Gastrocnemius medialis (tissue), 4 donors: ENCODE measurements around the gene RBMX. TPM values are rescaled to one million over a fixed set of nuclear protein-coding genes. Genes with fewer than 3 reads are reported as not detected.

ENCODE experiments used
- ATAC-seq, 2 donors: fragments of 150-250 bp; one replicate each; pipeline ENCODE4 v1.9.1; 2016
- DNase-seq, 2 donors: peaks; one replicate each; pipeline ENCODE4 v3.0.0-alpha.2; 2019
- H3K27ac ChIP-seq, 4 donors: fragments of 200-600 bp; sonication (generic); 1 replicate in 1 of 4; 2 replicates in 3 of 4; pipeline ENCODE4 v1.5.1; 2016 to 2018; ENCODE audit warnings: mild to moderate bottlenecking in 2 of 4, moderate library complexity in 1 of 4
- H3K27me3 ChIP-seq, 3 donors: fragments of 200-600 bp; sonication (generic) in 2 of 3; 1 replicate in 1 of 3; 2 replicates in 2 of 3; pipeline versions ENCODE4 v1.5.1 to v1.6.0; 2016 to 2019; ENCODE audit warnings: mild to moderate bottlenecking in 1 of 3, moderate library complexity in 1 of 3
- H3K36me3 ChIP-seq, 2 donors: fragments of 200-600 bp; sonication (generic) in 1 of 2; one replicate each; pipeline ENCODE4 v1.5.1; 2017 to 2018
- H3K4me1 ChIP-seq, 2 donors: fragments of 200-600 bp; sonication (generic) in 1 of 2; one replicate each; pipeline ENCODE4 v1.5.1; 2016 to 2017; ENCODE audit warnings: mild to moderate bottlenecking in 2 of 2
- H3K4me3 ChIP-seq, 4 donors: fragments of 200-600 bp; sonication (generic) in 3 of 4; 1 replicate in 1 of 4; 2 replicates in 3 of 4; pipeline ENCODE4 v1.5.1; 2016 to 2019; ENCODE audit warnings: mild to moderate bottlenecking in 2 of 4
- H3K9me3 ChIP-seq, 3 donors: fragments of 200-600 bp; sonication (generic) in 2 of 3; 1 replicate in 1 of 3; 2 replicates in 2 of 3; pipeline ENCODE4 v1.5.1; 2016 to 2019
- POLR2A ChIP-seq, 2 donors: fragments of 450-650 bp; IDR thresholded peaks; one replicate each; pipeline ENCODE4 v1.6.1; 2017; ENCODE audit warnings: antibody characterized with exemption in 2 of 2, mild to moderate bottlenecking in 2 of 2, moderate library complexity in 2 of 2
- in situ Hi-C, 4 donors: fragments of 200-750 bp; cut with MboI; loops; one replicate each; pipeline versions ENCODE4 v1.15.0 to v1.8.0; 2017; ENCODE audit warnings: low sequenced_read_pairs in 4 of 4
- intact Hi-C: fragments of 100-400 bp; cut with DNase I; formaldehyde crosslinking; loops from one replicate; pipeline ENCODE4 v1.15.1; 2023; ENCODE audit warnings: low total_unique reads
- total RNA-seq, 4 donors: library from RNA; depleted of rRNA; stranded (reverse); fragments of >200 nt; gene quantifications; one replicate each; pipeline versions ENCODE4 v1.1.0 to v1.2.3, GENCODE V29; 2016

Gene RBMX
- total RNA-seq, 4 donors from 2014 or later: 113 to 339 (median 248) TPM

DNA sequence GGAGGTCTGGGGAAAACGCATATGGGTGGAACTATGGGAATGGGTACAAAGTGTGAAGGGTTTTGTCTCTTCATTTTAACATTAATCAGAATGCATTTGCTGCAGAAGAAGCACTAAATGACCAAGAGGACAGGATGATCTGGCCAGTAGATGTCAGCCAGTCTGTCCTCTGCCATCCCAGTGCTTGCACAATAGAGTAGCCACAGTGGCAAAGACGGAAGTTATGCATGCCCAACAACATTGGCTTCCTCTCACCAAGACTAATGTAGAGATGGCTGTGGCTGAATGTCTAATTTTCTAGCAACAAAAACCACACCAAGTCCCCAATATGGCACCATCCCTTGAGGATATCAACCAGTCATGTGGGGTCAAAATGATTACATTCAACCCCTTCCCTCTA lies 54.8 kb downstream of the RBMX start:
- H3K4me1 ChIP-seq: peaks cover 0 to 5% of the 10 kb centered on the region in 2 donors
- intact Hi-C loops: no loop called here
- H3K4me3 ChIP-seq: no peak overlapping the region
- peaks cover 0 to 1% of the 10 kb centered on the region in 2 donors for H3K36me3 ChIP-seq
- no peak overlapping the region for H3K27ac ChIP-seq
- no peaks in the 10 kb centered on the region for H3K9me3 ChIP-seq
- ATAC-seq (no peak), DNase-seq (no peak)
- in situ Hi-C loops: no loop called here
- H3K27me3 ChIP-seq: no peaks in the 10 kb centered on the region
- no peak for TF ChIP-seq POLR2A (IDR thresholded peaks at IDR 0.05)

Other genes starting within 250 kb of the RBMX start
- gene CD40LG, start 232.6 kb downstream of the RBMX start, total RNA-seq: under 1 TPM in 1 of 4 donors, not detected in 3; 0.23 TPM
- gene ARHGEF6, start 99.8 kb downstream of the RBMX start, total RNA-seq: 10 to 100 TPM; 15.0 to 29.9 (median 24.5) TPM
- gene GPR101, start 153.3 kb upstream of the RBMX start, total RNA-seq: not detected